ENCODE measurements around the gene CALR.
"Not testable (repeated sequence)": the region's sequence is repeated elsewhere in the genome, so short reads cannot be mapped to it uniquely, and the experiment has no call there.

Gene CALR

DNA sequence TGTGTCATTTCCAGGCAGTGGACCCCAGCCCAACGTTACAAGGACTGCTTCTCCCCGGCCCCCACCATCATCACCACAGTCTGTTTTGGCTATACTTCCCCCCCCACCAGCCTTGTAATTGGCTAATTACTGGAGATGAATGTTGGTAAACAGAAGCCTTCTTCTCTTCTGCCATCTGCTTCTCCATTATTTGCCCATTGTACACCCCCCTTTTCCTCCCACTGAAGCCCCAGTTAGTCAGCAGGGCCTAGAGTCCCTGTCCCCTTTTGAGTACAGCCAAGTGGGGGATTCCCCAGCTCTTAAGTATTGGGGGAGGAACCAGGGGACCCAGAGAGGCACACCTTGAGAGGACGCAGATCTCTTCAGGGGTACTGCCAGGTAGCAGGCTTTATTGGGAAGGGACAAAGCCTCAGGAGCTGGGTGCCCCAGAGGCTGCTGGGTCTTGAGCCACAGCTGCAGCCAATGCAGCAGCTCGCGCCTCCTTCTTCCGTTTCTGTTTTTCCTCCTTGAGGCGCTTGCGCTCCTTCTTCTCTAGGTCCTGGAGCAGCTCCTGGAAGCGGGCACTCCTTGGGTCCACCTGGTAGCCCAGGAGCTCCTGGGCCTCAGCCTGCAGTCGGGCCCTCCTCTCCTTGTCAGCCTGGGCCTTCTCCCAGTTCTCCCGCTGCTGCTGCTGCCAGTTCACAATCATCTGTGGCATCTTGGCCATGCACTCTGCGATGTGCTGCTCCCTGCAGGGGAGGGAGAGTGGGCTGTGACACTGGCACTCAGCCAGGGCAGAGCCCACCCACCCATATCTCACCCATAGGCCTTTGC, 15.6 kb downstream of the CALR start:
- no peak for DNase-seq

DNA sequence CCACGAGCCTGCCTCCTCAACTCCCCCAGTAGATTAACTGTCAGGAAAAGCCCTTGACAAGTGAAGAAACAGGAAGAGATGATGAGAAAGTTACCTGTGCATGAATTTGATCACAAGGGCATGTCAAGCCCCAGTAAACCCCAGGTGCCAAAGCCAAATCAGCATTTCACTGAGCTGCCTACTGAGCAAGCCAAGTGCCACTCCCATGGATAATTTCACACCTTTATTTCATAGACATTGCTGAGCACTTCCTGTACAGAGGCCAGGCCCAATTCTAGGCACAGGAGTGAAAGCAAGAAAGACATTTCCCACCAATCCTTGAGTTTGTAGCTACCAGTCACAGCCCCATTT, 16.2 kb downstream of the CALR start:
- DNase-seq, result no peak

DNA sequence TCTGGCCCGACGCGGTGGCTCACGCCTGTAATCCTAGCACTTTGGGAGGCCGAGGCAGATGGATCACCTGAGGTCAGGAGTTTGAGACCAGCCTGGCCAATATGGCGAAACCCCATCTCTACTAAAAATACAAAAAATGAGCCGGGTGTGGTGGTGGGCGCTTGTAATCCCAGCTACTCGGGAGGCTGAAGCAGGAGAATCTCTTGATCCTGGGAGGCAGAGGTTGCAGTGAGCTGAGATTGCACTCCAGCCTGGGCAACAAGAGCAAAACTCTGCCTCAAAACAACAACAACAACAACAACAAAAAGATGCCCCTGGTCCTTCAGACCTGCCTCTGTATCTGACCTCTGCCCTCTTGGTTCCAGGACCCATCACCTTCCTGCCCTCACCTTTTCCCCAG, 17.2 kb downstream of the CALR start:
- not testable (repeated sequence) for DNase-seq

DNA sequence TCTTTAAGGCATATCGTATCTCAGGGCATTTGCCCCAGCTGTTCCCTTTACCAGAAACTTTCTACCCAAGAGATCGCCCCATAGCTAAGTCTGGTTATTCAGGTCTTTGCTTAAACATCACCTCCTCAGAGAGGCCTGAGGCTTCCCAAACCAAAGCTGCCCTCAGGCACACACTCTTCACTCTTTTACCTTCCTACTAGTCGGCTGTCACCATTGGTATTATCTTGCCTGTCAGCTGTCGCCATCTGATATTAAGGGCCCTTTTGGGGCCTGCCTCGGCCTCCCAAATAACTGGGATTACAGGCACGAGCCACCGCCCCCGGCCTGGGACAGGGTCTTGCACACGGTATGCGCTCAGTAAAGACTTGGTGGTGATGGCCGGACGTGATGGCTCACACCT, 17.6 kb downstream of the CALR start:
- no peak for DNase-seq

DNA sequence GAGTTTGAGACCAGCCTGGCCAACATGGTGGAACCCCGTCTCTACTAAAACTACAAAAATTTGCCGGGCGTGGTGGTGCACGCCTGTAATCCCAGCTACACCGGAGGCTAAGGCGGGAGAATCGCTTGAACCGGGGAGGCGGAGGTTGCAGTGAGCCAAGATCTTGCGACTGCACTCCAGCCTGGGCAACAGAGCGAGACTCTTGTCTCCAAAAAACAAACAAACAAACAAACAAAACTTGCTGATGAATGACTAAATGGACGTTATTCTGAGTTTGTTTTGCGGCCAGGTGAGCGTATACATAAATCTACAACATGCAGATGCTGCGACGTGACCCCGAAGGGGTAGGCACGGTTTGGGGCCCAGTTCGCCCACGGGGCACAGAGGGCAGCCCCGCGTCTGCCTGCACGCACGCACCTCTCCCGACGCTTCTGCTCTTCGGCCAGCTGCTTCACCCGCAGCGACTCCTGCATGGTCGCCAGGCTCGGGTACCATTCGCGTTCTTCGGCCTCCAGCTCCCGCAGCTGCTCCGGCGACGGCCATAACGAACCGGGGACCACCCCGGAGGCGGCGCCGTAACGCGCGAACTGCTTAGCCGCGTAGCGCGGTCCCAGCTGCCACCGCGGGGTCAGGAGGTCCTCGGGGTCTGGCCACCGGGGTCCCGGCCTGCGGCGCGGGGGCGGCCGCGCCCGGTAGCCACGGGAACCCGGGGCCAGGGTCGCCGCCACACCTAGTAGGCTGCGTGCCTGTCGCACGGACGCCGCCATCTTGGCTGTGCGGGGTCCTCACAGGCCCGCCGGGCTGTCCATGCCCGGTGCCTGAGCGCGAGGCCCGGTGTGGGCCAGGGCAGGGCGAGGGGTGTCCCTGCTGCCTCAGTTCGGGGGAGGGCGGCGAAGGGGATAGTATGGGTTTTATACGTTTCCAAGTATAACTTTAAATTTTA, 18.3 kb downstream of the CALR start, which contains the start of gene GADD45GIP1:
Gene GADD45GIP1, minus strand, starts transcription at position 778 of the 943 bp plus-strand sequence. Its CDS starts 11 bp downstream, at position 767.
- peak; percentile 74 for DNase-seq

DNA sequence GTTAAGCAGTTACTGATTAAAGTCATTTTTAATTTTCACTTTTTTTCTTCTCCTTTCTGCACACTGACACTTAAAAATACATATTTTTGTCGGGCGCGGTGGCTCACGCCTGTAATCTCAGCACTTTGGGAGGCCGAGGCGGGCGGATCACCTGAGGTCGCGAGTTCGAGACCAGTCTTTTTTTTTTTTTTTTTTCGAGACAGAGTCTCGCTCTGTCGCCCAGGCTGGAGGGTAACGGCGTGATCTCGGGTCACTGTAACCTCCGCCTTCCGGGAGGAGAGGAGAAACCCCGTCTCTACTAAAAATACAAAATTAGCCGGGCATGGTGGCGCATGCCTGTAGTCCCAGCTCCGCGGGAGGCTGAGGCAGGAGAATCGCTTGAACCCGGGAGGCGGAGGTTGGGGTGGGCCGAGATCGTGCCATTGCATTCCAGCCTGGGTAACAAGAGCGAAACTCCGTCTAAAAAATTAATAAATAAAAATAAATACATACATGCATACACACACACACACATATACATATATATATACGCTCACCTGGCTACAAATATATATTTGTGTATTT, 19.1 kb downstream of the CALR start:
- DNase-seq, result not testable (repeated sequence)

DNA sequence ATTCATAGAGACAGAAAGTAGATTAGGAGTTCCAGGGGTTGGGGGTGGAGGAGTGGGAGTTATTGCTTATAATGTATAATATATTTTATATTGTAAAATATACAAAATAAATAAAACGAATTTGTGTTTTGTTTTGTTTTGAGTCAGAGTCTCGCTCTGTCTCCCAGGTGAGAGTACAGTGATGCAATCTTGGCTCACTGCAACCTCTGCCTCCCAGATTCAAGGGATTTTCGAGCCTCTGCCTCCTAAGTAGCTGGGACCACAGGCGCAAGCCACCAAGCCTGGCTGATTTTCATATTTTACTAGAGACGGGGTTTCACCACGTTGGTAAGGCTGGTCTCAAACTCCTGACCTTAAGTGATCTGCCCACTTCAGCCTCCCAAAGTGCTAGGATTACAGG, 21.1 kb downstream of the CALR start:
- DNase-seq, result no peak

DNA sequence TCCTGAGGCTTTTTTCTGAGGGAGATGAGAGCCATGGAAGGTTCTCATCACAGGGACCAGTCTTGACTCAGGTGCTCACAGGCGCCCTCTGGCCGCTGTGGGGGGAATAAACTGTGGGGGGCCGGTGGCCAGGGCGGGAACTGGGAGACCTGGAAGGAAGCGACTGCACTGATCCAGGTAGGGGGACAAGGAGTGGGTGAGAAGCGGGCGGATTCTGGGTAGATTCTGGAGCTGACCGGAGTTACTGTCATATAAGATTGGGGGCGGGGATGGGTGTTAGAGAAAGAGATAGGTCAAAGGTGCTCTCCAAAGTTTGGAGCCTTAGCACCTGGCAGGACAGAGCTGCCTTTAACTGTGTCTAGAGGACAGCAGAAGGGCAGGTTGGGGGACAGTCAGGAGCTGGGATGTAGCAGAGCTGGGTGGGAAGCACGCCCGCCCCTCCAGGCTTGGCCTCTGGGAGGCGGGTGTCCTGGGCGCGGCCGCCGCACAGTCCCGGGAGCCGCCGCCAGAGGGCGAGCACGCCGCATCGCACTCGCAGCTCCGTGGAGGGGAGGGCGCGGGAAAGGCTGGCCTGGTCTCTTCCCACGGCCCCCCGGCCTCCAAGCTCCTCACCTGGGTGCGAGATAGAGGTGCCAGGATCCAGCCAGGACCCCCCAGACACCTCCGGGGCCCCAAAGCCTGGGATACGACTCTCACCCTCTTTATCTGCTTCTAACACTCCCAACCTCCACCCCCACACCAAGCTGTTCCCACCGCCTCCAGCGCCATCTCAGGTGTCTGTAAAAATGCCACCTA, 26.8 kb downstream of the CALR start:
- peak; percentile 67 for DNase-seq

DNA sequence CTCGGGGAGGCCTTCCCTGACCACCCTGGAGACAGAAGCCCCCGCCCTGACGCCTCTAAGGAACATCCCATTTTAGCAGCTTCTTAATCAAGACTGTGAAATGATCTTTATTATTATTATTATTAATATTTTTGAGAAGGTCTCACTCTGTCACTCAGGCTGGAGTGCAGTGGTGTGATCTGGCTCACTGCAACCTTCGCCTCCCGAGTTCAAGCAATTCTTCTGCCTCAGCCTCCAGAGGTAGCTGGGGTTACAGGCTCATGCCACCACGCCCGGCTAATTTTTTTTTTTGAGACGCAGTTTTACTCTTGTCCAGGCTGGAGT, 27.4 kb downstream of the CALR start:
- no peak for DNase-seq

DNA sequence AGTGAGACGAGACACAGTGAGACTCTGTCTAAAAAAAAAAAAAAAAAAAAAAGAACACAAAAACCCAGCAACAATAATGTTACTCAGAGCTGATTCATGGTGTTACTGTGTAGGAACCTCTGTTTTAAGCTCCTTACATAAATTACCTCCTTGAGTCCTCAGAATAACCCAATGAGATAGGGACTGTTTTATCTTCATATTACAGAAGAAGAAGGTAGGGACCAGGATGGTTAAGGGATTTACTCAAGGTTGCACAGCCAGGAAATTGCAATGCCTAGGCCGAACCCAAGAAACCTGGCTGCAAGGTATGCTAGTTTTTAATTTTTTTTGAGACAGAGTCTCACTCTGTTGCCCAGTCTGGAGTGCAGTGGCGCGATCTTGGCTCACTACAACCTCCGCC, 29.5 kb downstream of the CALR start:
- no peak for DNase-seq

DNA sequence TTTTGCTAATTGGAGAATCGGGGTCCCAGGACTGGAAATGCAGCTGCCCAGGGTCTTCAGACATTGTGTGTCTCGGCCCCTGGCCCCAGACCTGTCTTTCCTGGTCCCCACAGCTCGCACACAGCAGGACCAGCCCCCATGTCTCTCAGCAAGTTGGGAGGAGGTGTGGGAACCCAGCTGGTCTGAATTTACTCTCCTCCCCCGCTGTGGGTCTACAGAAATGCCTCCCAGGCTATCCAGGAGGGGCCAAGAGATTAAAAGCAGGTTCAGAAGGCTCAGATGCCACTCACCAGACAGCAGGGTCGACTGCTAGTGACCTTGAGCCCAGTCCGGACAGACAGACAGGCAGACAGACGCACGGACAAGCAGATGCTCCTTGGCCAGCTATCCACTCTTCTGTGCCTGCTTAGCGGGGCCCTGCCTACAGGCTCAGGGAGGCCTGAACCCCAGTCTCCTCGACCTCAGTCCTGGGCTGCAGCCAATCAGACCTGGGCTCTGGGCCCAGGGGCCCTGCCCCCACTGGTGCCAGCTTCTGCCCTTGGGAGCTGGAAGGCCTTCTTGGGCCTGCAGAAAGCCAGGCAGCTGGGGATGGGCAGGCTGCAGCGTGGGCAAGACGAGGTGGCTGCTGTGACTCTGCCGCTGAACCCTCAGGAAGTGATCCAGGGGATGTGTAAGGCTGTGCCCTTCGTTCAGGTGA, 31.0 kb downstream of the CALR start, which contains the start of gene DAND5:
Gene DAND5, plus strand, starts transcription at position 285 of the 697 bp plus-strand sequence. Its CDS starts 85 bp downstream, at position 370.
- DNase-seq, result no peak

DNA sequence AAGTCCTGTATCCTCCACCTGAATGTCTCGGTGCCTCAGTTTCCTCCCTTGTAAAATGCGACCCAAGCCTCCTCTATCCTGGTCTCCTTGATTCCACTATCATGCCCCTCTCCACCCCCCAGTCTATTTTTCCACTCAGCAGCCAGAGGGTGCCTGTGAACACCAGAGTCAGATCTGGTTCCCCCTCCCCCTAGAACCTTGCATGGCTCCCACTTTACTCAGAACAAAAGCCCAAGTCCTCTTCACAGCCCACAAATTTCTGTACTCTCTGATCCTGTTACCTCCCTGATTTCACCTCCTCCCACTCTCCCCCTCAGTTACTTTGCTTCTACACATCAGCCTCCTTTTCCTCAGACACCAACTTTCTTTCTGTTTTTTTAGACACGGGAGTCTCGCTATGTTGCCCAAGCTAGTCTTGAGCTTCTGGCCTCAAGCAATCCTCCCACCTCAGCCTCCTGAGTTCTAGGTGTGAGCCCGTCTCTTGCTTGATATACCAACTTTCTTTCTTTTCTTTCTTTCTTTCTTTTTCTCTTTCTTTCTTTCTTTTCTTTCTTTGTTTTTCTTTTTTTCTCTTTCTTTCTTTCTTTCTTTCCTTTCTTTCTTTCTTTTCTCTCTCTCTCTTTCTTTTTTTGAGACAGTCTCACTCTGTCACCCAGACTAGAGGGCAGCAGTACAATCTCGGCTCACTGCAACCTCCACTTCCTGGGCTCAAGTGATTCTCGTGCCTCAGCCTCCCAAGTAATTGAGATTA, 31.8 kb downstream of the CALR start:
- DNase-seq, result no peak

DNA sequence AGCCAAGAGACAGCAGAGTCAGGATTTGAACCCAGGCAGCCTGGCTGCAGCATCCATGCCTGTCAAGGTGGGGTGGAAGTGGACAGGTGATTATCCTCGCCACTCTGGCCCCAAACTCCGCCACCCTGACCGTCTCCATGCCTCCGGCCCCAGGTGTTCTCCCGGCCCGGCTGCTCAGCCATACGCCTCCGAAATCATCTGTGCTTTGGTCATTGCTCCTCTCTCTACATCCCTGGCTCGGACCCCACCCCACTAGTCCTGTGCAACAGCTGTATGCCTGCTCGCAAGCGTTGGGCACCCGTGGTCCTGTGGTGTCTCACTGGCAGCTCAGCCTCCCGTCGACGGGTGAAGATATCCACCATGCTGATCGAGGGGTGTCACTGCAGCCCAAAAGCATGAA, 34.8 kb downstream of the CALR start:
- no peak for DNase-seq

DNA sequence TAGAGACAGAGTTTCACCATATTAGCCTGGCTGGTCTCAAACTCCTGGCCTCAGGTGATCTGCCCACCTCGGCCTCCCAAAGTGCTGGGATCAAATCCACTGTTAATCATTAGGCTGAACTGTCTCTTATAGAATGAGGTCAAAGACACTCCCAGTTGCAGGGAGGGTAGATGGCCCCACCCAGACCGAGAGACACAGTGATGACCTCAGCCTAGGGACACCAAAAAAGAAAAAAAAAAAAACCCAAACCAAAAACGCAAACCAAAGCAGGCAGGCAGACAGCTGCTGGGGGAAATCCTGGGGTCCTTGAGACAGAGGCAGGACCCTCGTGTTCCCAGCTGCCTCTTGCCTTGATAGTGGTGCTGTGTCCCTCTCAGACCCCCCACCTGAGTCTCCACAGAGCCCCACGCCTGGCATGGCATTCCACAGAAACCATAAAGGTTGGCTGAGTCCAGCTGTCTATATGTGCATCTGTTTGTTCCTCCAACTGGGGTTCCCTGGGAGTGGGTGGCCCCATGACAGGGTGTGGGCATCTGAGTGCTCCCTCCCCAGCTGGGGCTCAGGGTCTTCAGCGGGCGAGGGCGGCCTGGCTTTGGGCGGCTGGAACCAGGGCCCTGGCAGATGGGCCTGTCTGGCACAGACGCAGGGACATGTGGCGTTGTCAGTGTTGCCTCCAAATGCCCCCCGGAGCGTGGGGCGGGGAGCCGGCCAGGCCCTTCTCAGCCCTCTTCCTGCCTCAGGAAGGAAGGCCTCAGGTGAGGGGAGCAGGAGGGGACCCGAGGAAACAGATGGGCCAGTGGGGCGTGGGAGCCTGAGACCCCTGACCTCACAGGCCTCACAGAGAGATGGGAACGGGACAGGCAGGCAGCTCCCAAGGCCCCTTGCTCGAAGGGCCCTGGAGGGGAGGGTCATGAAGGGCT, 36.2 kb downstream of the CALR start:
- no peak for DNase-seq

DNA sequence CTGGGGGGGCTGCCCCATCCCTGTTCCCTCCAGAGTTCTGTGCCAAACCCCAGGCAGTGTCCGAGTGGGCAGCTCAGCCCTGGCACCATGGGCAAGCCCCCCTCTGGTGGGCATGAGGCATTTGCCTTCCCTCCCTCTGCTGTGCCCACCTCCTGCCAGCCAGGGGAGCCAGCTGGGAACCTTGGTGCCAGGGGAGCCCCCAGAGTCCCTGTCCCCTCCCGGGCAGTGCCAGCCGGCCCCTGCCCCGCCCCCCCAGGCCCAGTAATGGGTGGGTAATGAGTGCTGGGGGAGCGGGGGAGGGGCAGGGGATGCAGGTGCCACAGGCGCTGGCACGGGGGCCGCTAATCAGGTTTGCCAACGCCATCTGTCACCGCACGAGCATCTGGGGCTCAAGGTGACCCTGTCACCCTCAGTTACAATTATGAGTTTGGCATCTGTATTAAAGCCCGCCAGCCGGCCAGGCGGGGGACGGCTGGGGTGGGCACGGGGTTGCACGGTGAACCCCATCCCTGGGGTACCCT, 36.9 kb downstream of the CALR start:
- DNase-seq, result no peak

DNA sequence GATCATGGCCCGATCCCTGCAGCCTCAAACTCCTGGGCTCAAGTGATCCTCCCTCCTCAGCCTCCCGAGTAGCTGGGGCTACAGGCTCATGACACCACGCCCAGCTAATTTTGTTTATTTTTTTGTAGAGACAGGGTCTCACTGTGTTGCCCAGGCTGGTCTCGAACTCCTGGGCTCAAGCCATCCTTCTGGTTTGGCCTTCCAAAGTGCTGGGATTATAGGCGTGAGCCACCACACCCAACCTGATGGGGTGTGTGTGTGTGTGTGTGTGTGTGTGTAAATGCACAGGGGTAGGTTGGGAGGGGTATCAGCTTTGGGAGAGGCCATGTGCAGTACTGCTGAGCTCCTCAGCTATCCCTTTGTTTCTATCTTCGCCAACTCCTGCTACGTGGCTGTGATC, 37.7 kb downstream of the CALR start:
- not testable (repeated sequence) for DNase-seq

DNA sequence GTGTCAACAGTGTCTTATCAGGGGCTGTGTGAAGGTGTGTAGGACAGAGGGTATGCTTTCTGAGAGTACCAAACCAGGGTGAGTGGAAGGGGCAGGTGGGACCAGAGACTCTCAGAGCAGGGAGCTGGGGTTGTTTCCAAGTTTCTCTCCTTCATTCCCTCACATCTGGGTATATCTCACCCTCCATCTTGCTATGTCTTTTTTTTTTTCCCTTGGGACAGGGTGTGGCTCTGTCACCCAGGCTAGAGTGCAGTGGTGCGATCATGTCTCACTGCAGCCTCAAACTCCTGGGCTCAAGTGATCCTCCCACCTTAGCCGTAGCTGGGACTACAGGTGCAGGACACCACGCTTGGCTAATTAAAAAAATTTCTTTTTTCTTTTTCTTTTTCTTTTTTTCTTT, 41.6 kb downstream of the CALR start:
- DNase-seq, result no peak

DNA sequence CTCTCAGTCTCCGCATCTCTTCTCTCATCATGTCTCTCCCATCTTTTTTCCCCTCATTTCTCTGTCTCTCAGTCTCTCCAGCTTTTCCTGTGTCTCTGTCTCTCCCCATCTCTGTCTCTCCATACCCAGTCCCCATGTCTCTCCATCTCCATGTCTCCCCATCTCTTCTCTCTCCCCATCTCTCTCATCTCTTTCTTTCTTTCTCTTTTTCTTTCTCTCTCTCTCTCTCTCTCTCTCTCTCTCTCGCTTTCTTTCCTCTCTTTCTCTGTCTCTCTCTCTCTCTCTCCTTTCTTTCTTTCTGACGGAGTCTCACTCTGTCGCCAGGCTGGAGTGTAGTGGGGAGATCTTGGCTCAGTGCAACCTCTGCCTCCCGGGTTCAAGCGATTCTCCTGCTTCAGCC, 44.2 kb downstream of the CALR start:
- no peak for DNase-seq

DNA sequence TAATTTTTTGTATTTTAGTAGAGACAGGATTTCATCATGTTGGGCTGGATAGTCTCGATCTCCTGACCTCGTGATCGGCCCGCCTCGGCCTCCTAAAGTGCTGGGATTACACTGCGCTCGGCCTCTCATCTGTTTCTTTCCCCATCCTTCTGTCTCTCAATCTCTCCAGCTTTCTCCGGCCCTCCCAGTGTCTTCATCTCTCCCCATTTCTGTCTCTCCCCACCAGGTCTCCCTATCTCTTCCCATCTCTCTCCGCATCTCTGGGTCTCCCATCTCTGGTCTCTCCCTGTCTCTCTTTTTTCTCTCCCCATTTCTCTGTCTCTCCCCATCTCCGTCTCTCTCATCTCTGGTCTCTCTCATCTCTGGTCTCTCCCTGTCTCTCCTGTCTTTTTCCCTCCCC, 44.7 kb downstream of the CALR start:
- DNase-seq, result no peak

DNA sequence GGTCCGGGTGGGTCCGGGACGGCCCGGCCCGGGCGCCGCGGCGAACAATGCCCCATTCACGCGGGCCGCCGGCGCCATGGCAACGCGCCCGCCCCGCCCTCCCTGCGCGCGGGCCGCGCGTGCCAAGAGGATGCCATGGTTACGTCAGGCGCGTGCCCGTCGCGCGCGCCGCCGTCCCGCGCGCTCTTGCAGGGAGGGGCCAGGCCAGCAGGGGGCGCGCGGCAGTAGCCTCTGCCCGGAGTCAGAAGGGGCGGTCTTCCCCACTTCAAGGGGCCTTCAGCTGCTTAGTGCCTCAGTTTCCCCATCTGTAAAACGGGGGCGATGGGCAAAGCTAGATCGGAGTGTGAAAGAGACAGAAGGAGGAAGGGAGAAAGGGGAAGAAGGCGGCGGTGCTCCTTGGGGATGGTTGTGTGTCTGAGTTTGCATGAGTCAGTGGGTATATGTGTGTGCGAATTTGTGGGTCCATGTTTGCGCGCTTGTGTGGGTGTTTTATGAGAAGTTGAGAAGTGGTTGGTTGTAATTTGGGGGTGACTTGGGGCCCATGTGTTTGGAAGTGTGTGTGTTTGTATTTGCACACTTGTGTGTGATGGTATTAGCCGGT, 45.2 kb downstream of the CALR start:
- DNase-seq, result peak; percentile 49
